Endothelial cell of umbilical vein (primary cell): ENCODE results near the gene ABTB1. TPM values are rescaled to one million over a fixed set of nuclear protein-coding genes. Genes with fewer than 3 reads are reported as not detected.

Source experiments
- BruUV-seq: library from RNA; stranded (reverse); fragments of 400-500 nt; replicated peaks from 2 replicates; lab custom pipeline; 2021; lab: Mats Ljungman, UMichigan
- CTCF ChIA-PET: fragments of 300-600, 350-600 bp; sonication (Branson Sonifier 250); formaldehyde crosslinking; loops from one replicate; lab custom pipeline; 2021; ENCODE audit warnings: antibody characterized with exemption, inconsistent platforms; lab: Charles Lee
- POLR2A ChIA-PET: fragments of 300-600, 350-600 bp; sonication (Branson Sonifier 250); formaldehyde crosslinking; loops from one replicate; lab custom pipeline; 2021; ENCODE audit warnings: antibody characterized with exemption, inconsistent platforms; lab: Charles Lee
- DNase-seq: peaks from one replicate; pipeline ENCODE4 v3.0.0-alpha.2; 2011; ENCODE audit warnings: low read depth, low spot score
- FAIRE-seq: peaks from 2 replicates; lab custom pipeline; 2011; peaks lifted over from hg19 to GRCh38; lab: Jason Lieb, UNC
- H2AFZ ChIP-seq: 2 replicates; pipeline ENCODE4 v1.6.0; 2012; ENCODE audit warnings: low read depth, low read length, control low read depth, inconsistent platforms
- H3K27ac ChIP-seq: 2 replicates; pipeline ENCODE4 v1.5.1; 2011; ENCODE audit warnings: low read depth, mild to moderate bottlenecking, control low read depth, low read length, moderate library complexity; ENCODE audit not compliant: insufficient read depth
- H3K27me3 ChIP-seq, 2 experiments: 2 replicates each; pipeline versions ENCODE4 v1.6.0 to v1.6.1; 2011; ENCODE audit warnings: low read length in 2 of 2, mixed read lengths in 1 of 2; ENCODE audit not compliant: control insufficient read depth in 2 of 2, insufficient read depth in 2 of 2
- H3K36me3 ChIP-seq, 2 experiments: 2 replicates in 1 of 2; 3 replicates in 1 of 2; pipeline ENCODE4 v1.5.1; 2011; ENCODE audit warnings: low read length in 2 of 2, mild to moderate bottlenecking in 1 of 2, moderate library complexity in 1 of 2; ENCODE audit not compliant: control insufficient read depth in 2 of 2, insufficient read depth in 2 of 2; ENCODE audit errors: extremely low read depth in 1 of 2
- H3K4me1 ChIP-seq: 3 replicates; pipeline ENCODE4 v1.5.1; 2011; ENCODE audit warnings: mild to moderate bottlenecking, low read length; ENCODE audit not compliant: control insufficient read depth, insufficient read depth; ENCODE audit errors: extremely low read depth
- H3K4me2 ChIP-seq: 2 replicates; pipeline ENCODE4 v1.6.1; 2011; ENCODE audit warnings: low read length, control low read depth, mixed read lengths; ENCODE audit not compliant: insufficient read depth
- H3K4me3 ChIP-seq, 3 experiments: fragments of 200-600 bp in 1 of 3; sonication (generic), shearing (Covaris generic) in 1 of 3; replicated peaks in 1 of 3; 2 replicates each; pipeline ENCODE4 v1.5.1; 2011 to 2016; ENCODE audit warnings: control low read depth in 3 of 3, low read length in 3 of 3, mild to moderate bottlenecking in 2 of 3, inconsistent platforms in 1 of 3, low read depth in 1 of 3, moderate library complexity in 1 of 3; ENCODE audit not compliant: insufficient read depth in 1 of 3
- H3K79me2 ChIP-seq: 2 replicates; pipeline ENCODE4 v1.6.0; 2012; ENCODE audit warnings: low read length, inconsistent platforms; ENCODE audit not compliant: control insufficient read depth, insufficient read depth
- H3K9ac ChIP-seq: replicated peaks from 2 replicates; pipeline ENCODE3; 2011; ENCODE audit warnings: low read length, control low read depth; ENCODE audit not compliant: insufficient read depth; ENCODE audit errors: extremely low read depth
- H3K9me1 ChIP-seq: replicated peaks from 3 replicates; pipeline ENCODE4 v1.6.0; 2011; ENCODE audit warnings: mild to moderate bottlenecking, low read length; ENCODE audit not compliant: control insufficient read depth, insufficient read depth; ENCODE audit errors: extremely low read depth
- H3K9me3 ChIP-seq: replicated peaks from 2 replicates; pipeline ENCODE4 v1.5.1; 2012; ENCODE audit warnings: low read length, inconsistent platforms; ENCODE audit not compliant: control insufficient read depth, insufficient read depth
- H4K20me1 ChIP-seq: replicated peaks from 2 replicates; pipeline ENCODE3; 2011; ENCODE audit warnings: mild to moderate bottlenecking, low read length; ENCODE audit not compliant: control insufficient read depth, insufficient read depth; ENCODE audit errors: extremely low read depth
- GATA2 ChIP-seq: IDR thresholded peaks from 2 replicates; pipeline ENCODE4 v1.7.0; 2011; ENCODE audit warnings: low read depth, mild to moderate bottlenecking, moderate library complexity, mixed read lengths, low read length; ENCODE audit not compliant: insufficient read length, insufficient read depth
- MYC ChIP-seq: IDR thresholded peaks from one replicate; pipeline ENCODE4 v1.6.1; 2011; ENCODE audit warnings: mild to moderate bottlenecking, low read depth, low read length
- dilution Hi-C: fragments of 300-500 bp; cut with MboI; formaldehyde crosslinking; loops from one replicate; pipeline ENCODE4 v1.15.0; 2019; ENCODE audit warnings: low sequenced_read_pairs; ENCODE audit not compliant: extremely low pct_ligation_motif_present
- intact Hi-C: fragments of 100-400 bp; cut with micrococcal nuclease; formaldehyde crosslinking; loops from one replicate; pipeline ENCODE4 v1.10.0; 2022
- polyA plus RNA-seq, 4 experiments: library from polyadenylated mRNA; depleted of rRNA in 3 of 4; stranded (reverse) in 3 of 4; unstranded in 1 of 4; fragments of >200 nt; gene quantifications; 2 replicates each; pipeline versions ENCODE4 v1.2.1 to v1.2.3, GENCODE V29; 2011 to 2012; ENCODE audit warnings: missing spikeins in 1 of 4
- total RNA-seq: library from RNA; stranded (reverse); gene quantifications from 2 replicates; pipeline ENCODE4 v1.2.3, GENCODE V29; 2021
- TF ChIP-seq, protein P1 (sequence below), 2 donors: IDR thresholded peaks; 1 replicate in 1 of 2; 2 replicates in 1 of 2; pipeline ENCODE4 v1.5.1; 2011; ENCODE audit warnings: low read length in 2 of 2, mild to moderate bottlenecking in 2 of 2, moderate library complexity in 2 of 2, control low read depth in 1 of 2, inconsistent platforms in 1 of 2, low read depth in 1 of 2; ENCODE audit not compliant: insufficient read depth in 1 of 2; ENCODE audit errors: extremely low read depth in 1 of 2

ABTB1 gene
- total and polyA plus RNA-seq, 2 donors (not counting 3 experiments of a cell fraction or from before 2014, with no cell fraction given): 15.2 to 25.1 TPM

DNA sequence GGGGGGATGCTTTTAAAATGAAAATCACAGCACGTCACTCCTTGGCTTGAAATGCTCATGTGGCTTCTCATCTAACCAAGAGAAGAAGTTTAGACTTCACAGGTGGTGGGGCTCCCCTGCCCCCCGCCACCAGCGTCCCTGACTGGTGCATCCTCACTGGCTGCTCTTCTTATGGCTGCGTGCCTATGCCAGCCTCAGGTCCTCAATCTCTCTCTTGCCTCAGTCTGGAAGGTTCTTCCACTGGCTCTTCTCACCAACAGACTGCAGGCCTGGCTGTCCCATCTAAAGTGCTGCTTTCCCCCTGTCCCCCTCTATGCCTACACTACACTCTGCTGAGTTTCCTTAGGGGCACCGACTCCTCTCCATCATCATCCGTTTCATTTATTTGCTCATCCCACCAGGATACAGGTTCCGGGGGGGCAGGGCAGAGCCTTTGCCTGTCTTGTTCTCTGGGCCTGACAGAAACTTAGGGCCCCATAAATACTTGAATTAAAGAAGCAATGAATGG lies 20.6 kb downstream of the ABTB1 start:
- H3K79me2 ChIP-seq: no peaks in the 10 kb centered on the region
- no peak overlapping the region for H3K4me3 ChIP-seq
- ChIA-PET CTCF (interaction anchor here (1.3 kb wide), 1 partner anchor 14 kb away, joined by 4 read pairs; no protein-coding TSS in a partner anchor), POLR2A (no interaction called here)
- no peaks in the 10 kb centered on the region for H3K9me1 ChIP-seq
- H3K9ac ChIP-seq: no peak overlapping the region
- no peaks in the 10 kb centered on the region for H3K9me3 ChIP-seq
- no peak for DNase-seq
- no peak for TF ChIP-seq MYC
- TF ChIP-seq, protein P1, sequence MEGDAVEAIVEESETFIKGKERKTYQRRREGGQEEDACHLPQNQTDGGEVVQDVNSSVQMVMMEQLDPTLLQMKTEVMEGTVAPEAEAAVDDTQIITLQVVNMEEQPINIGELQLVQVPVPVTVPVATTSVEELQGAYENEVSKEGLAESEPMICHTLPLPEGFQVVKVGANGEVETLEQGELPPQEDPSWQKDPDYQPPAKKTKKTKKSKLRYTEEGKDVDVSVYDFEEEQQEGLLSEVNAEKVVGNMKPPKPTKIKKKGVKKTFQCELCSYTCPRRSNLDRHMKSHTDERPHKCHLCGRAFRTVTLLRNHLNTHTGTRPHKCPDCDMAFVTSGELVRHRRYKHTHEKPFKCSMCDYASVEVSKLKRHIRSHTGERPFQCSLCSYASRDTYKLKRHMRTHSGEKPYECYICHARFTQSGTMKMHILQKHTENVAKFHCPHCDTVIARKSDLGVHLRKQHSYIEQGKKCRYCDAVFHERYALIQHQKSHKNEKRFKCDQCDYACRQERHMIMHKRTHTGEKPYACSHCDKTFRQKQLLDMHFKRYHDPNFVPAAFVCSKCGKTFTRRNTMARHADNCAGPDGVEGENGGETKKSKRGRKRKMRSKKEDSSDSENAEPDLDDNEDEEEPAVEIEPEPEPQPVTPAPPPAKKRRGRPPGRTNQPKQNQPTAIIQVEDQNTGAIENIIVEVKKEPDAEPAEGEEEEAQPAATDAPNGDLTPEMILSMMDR (IDR thresholded peaks at IDR 0.05; ENCODE audit: extremely low read depth in 1 of 2, insufficient read depth in 1 of 2, low read depth in 1 of 2, low read length in 2 of 2): no peak
- no peak for TF ChIP-seq GATA2
- BruUV-seq: no TSS peak
- H4K20me1 ChIP-seq: no peaks in the 10 kb centered on the region
- intact Hi-C loops (loop anchor here (10.0 kb wide), 1 partner anchor 281 kb away; no protein-coding TSS in a partner anchor), dilution Hi-C loops (no loop called here)
- H3K4me2 ChIP-seq: no peak overlapping the region
- no peaks in the 10 kb centered on the region for H3K27me3 ChIP-seq
- peaks cover 19% of the 10 kb centered on the region for H3K4me1 ChIP-seq
- no peak overlapping the region for H2AFZ ChIP-seq
- H3K27ac ChIP-seq: no peak overlapping the region
- no peak for FAIRE-seq
- H3K36me3 ChIP-seq: peaks cover 2 to 3% of the 10 kb centered on the region in 2 experiments
